Measurements from ENCODE around the gene CCN5. TPM values are rescaled to one million over a fixed set of nuclear protein-coding genes. Genes with fewer than 3 reads are reported as not detected.
"Not testable (repeated sequence)": the region's sequence is repeated elsewhere in the genome, so short reads cannot be mapped to it uniquely, and the experiment has no call there.

The CCN5 gene
- polyA plus RNA-seq, 4 donors, result 0.10 to 0.26 (median 0.11) TPM; not detected in 1

DNA sequence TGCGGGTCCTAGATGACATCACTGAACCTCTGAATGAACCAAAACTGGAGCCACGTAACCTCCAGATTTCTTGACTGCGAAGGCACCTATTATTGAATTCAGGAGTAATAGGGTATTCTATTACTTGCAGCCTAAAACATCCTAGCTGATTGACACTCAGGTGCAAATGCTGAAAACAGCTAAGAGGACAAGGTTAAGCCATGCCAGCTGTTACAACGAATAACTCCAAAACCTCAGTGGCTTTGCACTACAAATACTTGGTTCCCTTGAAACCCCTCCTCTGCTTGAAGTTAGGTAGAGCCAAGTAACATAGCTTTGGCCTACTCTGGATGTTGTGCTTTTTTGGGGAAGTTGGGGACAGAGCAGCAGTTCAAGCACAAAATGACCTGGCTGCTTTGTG lies 21.0 kb upstream of the CCN5 start:
- DNase-seq (ENCODE audit: low read depth in 4 of 4, low spot score in 3 of 4), result no peak

DNA sequence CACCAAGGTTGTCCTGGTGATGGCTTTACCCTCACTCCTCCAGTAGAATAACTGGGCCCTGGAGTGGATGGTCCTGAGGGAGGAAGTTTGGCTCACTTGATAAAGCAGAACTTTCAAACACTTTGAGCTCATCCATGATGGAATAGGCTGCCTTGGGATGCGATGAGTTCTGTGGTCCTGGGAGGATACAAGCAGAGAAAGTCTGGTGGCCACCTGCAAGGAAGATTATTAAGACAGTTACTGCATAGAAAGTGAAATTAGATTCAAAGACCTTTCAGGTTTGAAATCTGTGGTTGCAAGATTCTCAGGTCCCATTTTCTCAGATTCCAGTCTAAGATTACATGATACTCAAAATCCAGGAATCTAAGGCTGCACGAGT lies 19.9 kb upstream of the CCN5 start:
- no peak for DNase-seq (ENCODE audit: low read depth in 4 of 4, low spot score in 3 of 4)

DNA sequence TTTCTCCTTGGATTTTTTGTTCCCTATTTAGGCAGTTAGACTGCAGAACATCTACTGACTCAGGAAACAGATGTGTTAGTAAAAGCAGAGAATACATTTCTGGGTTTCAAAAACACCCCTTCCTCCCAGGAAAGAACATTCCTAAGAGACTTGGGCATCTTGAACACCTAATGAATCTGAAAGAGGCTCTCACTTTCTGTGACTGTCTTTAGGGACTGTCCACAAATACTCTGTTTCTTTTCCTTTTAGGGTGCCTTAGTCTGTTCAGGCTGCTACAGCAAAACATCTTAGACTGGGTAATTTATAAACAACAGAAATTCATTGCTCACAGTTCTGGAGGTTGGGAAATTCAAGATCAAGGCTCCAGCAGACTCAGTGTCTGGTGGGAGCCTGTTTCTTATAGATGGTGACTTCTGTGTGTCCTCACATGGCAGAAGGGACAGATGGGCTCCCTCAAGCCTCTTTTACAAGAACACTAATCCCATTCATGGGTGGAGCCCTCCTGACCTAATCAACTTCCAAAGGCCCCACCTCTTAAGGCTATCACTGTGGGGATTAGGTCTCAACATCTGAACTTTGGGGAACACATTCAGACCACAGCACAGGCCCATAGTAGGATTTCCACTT lies 19.4 kb upstream of the CCN5 start:
- DNase-seq (ENCODE audit: low read depth in 4 of 4, low spot score in 3 of 4), result no peak

DNA sequence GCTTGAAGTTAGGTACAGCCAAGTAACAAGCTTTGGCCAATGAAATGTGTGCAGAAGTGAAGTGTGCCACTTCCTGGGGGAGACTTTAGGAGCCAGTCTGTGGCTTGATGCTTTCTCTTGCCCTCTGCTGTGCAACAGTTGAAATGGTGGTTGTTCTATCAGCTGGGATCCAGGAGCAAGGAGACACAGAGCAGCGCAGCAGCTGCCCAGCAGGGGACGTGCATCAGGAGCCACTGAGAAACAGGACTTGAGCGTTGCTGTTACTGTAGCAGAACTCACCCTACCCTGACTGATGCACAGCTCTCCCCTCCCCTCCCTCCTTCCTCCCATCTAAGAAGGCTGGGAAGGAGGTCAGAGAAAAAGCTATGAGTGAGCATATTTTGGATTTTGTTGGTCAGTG lies 18.9 kb upstream of the CCN5 start:
- no peak for DNase-seq (ENCODE audit: low read depth in 4 of 4, low spot score in 3 of 4)

DNA sequence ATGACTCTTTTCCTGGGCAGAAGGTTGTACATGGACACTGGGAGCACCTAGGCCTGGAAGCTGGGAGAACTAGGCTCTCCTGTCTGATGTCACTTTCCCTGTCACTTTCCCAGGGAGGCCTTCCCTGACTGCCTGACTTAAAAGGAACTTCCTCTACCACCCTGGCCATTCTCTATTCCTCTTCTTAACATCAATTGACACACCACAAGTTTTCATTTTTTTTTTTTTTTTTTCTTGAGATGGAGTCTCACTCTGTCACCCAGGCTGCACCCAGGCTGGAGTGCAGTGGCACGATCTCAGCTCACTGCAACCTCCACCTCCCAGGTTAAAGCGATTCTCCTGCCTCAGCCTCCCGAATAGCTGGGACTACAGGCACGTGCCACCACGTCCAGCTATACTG lies 18.1 kb upstream of the CCN5 start:
- not testable (repeated sequence) for DNase-seq (ENCODE audit: low read depth in 4 of 4, low spot score in 3 of 4)

DNA sequence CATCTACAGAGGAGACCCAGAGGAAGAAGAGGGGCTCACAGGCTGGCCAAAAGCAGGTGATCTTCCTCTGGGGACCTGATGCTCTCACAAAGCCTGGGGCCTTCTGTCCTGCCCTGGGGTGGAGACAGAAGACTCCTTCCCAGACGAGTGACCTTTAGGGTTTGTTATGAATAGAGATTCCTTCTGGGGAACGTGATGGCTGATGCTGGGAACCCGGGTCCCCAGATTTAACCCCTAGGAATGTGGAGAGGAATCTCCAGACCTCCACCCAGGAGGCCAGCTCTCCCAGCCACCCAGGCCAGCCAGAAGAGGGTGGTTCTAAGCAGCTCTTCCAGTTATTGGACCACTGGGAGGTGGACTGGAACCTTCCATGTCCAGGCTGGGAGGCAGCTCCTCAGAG lies 16.8 kb upstream of the CCN5 start:
- DNase-seq (ENCODE audit: low read depth in 4 of 4, low spot score in 3 of 4), result no peak

DNA sequence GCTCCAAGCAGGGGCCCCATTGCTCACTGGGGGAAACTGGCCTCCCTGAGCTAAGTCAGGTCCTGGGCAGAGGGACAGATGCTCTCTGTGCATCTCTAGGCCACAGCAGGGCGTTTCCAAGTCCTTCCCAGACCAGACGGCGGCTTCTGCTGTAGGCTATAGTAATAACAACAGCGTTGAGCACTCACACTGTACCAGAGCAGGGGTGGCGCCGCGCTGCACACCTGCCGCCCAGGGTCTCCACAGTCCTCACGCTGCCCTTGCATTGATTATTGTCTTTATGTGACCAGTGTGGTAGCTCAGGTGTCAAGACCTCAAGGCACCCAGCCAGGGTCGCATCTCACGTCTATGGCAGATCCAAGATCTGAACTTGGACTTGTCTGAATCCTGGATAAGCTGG lies 14.9 kb upstream of the CCN5 start:
- DNase-seq (ENCODE audit: low read depth in 4 of 4, low spot score in 3 of 4), result no peak

DNA sequence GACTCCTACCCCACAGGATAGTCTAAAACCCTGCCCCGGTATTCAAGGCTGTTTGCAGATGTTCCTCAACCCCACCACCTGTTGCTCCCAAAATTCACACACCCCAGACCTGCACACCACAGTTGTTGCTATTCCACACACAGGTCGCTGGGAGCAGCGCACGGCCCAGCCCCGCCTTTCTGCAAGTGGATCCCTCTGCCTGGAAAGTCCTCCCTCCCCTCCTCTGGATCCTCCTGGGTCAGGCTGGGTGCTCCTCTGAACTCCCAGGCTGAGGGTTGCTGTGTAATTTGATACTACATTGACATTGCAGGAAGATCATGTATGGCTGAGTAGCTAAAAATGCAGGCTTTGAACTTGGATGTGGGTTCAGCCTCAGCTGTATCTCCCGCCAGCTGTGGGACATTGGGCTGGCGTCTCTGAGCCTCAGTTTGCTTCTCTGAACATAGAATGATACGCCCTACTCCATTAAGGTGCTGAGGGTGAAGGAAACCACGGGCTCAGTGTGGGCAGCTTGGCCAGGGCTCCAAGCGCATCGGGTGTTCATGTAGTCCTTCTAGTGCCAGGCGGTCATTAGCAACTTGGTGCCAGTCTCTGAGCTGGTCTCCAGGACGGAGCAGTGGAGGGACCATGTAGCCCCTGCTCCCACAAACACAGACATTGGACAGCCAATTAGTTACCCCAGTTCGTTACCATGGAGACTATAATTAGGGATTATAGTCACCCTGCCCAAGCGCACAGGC lies 13.9 kb upstream of the CCN5 start:
- DNase-seq (ENCODE audit: low read depth in 4 of 4, low spot score in 3 of 4), result peak in 1 of 4 donors; percentile 21

DNA sequence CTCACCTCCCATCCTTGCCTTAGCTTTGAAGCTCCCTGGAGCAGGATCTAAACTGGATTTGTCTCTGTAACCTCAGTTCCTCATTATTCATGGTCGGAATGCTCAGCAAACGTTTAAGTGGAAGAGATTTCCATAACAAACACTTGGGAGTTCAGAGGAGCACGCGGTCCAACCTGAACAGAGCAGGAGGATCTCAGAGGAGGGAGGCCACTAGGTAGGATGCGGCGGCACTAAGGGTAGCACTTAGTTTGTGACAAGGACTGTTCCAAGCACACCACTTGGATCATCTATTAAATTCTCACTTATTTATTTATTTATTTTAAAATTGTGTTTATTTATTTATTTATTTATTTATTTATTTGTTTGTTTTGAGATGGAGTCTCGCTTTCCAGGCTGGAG lies 13.3 kb upstream of the CCN5 start:
- DNase-seq (ENCODE audit: low read depth in 4 of 4, low spot score in 3 of 4), result no peak

DNA sequence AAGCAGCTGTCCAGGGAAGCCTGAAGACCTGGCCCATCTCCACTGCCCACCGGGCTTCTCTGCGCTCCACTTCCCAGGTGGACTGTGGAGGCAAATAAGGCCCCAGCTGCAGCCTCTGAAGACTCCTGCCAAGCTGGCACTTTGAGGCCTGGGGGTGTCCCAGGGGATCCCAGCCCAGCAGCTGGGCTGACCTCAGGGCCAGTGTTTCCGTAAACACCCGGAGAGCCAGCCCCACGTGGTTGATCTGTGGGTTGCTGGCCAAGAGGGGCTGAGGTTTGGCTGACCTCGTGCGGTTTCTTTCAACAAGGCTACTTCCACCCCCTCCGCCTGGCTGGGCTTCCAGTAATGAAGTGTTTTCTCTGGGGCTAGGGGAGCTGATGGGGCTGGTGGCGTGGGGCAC lies 12.4 kb upstream of the CCN5 start:
- peak in 1 of 4 donors; percentile 14 for DNase-seq (ENCODE audit: low read depth in 4 of 4, low spot score in 3 of 4)

DNA sequence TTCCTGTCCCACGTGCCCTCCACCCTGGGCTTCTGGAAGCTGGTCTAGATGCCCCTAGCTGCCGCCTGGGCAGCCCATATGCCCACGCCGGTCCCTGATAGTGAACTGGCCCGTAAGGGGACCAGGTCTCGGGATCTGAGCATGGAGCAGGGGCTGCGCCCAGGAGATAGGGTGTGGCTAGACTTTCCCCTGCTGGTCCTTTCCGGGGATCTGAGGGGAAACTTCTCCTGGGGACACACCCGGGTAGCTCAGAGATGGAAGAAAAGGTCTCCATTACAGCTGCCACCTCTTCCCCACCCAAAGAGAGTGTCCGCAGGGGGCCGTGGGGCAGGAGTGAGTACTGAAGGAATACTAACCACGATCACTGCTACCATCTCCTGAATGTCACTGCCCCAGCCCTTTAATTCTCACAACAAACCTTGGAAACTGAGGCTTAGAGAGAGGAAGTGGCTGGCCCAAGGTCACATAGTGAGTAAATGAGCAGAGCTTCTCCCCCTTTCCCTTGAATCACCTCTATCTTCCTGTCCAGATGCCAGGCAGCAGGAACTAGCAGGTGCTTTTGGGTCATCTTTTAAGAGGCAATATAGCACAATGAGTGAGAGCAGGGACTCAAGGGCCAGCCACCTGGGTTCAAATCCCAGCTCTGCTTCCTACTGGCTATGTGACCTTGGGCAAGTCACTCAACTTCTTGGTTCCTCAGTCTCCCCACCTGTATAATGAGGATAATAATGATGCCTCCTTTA lies 11.8 kb upstream of the CCN5 start:
- DNase-seq (ENCODE audit: low read depth in 4 of 4, low spot score in 3 of 4), result no peak

DNA sequence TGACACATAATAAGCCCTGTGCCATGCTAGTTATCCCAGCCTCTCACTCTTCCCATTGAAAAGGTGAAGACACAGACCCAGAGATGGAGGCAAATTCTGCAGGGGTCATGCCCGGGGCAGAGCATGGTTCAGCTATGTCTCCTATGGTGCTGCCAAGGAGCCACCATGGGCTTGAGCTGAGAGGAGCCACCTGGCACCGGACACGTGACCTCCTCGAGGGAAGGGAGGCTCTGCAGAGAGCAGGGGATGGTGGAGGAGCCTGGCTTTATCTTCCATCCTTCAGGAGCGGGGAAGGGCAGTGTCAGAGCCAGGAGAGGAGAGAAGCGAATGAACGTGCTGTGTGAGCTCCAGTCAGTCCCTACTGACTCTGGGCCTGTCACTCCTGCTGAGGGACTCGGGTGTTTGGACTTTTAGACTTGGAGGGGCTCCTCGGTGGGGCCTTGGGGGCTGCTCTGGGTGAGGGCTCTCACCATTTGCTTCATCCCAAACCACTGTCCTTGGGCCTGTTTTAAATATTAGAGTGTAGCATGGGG lies 11.1 kb upstream of the CCN5 start:
- no peak for DNase-seq (ENCODE audit: low read depth in 4 of 4, low spot score in 3 of 4)

DNA sequence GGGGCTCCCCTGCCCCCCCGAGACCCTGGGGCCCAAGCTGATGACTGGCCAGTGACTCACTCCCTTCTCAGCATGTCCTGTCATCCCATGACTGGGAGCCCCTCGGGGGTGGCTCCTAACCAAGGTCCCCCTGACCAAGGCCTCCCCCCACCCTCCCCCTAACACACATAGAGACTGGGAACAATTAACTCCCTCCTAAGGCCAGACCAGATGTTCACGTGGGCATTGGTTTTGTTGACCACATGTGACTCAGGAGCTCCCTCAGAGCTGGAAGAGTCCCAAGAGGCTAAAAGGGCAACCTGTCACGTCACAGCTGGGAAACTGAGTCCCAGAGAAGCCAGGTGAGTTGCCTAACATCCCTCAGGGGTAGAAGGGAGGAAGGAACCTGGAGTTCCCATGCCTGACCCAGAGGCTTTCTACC lies 10.6 kb upstream of the CCN5 start:
- DNase-seq (ENCODE audit: low read depth in 4 of 4, low spot score in 3 of 4), result no peak

DNA sequence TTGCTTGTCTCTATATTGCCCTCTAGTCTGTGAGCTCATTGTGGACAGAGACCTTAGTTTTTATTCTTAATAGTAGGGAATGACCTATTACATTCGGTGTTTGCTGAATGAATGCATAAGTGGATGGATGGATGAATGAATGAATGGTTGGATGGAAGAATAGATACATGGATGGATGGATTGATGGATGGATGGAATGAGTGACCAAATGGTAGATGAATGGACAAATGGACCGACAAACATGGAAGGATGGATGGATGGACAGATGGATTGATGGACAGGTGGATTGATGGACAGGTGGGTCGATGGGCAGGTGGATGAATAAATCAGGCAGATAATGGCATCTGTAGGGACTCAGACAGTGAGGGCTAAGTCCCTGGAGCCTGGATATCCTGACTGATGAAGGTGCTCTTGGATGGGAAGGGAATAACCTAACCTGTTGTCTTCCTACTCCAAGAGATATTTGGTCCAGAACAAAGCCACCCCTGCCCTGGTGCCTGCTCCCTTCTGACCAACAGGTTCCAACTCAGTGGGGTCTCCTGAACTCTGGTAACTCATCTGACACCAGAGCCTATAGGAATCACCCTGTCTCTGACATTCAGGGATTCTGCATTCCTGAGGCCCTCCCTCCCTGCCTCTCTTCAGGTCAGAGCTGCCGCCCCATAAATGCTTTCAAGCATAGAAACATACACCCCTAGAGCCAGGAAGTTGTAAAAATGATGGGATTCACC lies 9.6 kb upstream of the CCN5 start:
- no peak for DNase-seq (ENCODE audit: low read depth in 4 of 4, low spot score in 3 of 4)

DNA sequence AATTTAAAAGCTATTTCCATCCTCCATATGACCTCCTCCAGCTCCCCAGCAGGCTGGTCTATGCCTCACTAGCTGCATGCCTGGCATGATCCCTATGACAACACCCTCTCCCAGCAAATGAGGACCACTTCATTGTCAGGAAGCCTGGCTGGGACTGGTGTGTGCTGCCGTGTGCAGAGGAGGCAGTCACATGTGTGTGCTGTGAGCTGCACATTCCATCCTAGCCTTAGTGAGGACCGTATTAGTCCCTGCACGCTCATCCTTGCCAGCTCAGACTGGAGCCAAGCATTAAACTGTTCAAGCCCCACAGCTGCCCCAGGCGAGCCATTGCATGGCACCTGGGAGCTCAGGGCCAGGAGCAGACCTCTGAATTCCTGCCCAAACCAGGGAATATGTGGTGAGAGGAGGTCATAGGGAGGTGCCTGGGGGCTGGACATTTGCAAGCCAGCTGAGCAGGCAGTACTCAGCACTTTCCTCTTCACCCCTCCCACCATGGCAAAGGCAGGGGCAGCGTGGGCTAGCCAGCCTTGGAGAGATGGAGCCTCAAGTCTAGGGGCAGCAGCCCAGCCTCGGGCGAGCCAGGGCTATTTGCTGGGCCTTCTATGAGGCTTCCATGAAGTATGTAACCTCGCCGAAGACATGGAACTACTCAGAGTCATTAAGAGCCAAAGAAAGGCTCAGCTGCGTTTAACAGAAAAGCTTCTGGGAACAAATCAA lies 8.7 kb upstream of the CCN5 start:
- DNase-seq (ENCODE audit: low read depth in 4 of 4, low spot score in 3 of 4), result no peak

DNA sequence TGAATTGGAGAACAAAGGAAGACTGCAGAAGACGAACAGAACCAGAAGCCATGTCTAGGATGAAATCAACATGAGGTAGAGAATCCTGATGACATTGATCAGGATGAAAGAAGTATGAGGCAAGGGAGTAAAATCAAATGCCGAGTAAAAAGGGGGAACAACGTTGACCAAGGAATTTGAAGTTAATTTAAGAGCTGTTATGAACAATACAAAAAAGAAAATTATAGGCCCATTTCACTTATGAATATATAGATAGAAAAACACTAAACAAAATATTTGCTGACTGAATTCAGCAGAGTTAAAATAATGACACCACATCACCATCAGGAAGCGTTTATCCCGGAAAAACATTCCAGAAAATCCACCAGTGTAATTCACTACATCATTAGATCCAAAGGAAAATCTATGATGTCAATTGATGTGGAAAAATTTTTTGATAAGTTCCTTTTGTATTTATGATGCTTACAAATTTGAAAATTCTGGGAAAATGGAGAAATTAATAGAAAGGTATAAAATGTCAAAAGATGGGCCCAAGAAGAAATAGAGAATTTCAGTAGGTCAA lies 8.1 kb upstream of the CCN5 start:
- DNase-seq (ENCODE audit: low read depth in 4 of 4, low spot score in 3 of 4), result no peak

DNA sequence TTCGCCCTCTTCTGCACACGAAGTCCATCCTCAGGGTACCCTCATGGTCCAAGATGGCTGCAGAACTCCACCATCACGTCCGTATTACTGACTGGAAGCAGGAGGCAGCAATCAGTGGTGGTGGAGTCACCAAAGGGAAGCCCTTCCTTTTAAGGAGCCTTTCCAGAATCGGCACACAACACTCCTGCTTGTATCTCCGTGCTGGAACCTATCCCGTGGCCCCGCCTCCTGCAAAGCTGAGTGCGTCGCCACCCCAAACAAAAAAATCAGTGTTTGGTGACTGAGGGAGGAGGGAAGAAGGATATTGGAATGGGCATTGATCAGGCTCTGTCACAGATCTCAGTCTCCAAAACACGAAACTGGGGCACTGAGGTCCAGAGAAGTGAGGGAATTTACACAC lies 5.8 kb upstream of the CCN5 start:
- DNase-seq (ENCODE audit: low read depth in 4 of 4, low spot score in 3 of 4), result no peak

DNA sequence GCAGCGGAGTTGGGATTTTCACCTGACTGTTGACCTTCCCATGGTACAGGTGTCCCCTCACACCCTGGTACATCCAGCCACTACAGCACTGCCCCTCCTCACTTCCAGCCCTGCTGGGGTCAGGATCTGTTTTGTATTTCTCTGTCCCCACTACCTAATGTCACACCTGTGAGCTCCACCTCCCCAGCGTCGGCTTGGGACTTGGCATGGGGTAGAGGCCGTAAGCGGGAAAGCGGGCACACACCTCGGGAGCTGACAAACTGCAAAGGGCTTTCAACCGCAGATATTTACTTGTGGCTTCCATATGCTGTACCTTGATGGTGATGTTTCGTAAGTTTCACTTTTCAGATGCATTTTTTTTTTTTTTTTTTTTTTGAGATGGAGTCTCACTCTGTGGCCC lies 5.4 kb upstream of the CCN5 start:
- no peak for DNase-seq (ENCODE audit: low read depth in 4 of 4, low spot score in 3 of 4)

DNA sequence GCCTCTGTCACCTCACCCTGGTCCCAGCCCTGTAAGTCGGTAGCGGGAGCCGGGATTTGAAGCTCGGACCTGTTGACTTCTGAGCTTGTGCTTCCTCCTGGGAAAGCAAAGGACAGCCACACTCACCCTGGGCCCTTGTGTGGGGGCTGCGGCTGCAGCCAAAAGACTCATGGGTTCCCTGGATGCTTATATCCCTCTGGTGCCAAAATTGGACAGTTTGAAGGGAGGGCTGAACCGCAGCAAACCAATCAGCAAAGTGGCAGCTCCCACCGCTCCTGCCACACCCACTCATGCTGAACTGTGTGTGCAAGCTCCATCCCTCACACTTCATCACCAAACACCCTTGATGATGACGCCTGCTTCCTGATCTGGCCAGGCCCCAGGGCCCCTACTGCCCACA lies 3.9 kb upstream of the CCN5 start:
- no peak for DNase-seq (ENCODE audit: low read depth in 4 of 4, low spot score in 3 of 4)

DNA sequence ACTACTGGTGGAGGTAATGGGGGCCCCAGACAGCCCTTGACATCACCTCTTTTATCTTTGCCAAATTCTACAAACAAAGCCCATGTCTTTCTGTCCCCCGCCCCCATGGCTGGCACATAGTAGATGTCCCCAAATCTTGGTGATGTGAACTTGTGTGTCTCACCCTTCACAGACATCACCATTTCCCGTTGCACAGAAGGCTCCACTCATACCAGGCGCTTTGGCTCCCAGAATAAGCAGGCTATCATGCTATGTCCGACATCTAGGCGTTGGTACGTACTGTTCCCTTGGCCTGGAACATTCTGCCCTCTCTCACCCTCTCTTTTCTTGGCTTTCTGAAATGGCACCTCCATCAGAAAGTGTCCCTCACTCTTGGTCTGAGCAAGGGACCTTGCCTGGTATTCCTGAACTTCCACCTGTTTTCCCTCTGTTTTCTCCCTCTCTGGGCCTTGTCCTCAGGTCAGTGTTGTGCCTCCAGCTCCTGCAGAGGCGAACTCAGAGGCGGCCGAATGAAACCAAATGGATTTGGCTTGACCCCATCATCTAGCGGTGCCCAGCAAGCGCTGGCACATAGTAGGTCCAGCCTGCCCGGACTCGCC lies 968 bp upstream of the CCN5 start:
- no peak for DNase-seq (ENCODE audit: low read depth in 4 of 4, low spot score in 3 of 4)
